ENCODE measurements around the gene MOV10L1.

- TF ChIP-seq POLR2A (IDR thresholded peaks at IDR 0.05): no peak
- TF ChIP-seq CTCF (IDR thresholded peaks at IDR 0.05): no peak
These were observed 89.4 kb downstream of the MOV10L1 start for GRCh38 chr22:50178871-50179869.

Data from thyroid gland (tissue), 4 donors.